ENCODE measurements around the gene RP2. TPM values are rescaled to one million over a fixed set of nuclear protein-coding genes. Genes with fewer than 3 reads are reported as not detected.

RP2 gene
- total RNA-seq, 1 experiment from 2014 or later = 8.9 TPM

DNA sequence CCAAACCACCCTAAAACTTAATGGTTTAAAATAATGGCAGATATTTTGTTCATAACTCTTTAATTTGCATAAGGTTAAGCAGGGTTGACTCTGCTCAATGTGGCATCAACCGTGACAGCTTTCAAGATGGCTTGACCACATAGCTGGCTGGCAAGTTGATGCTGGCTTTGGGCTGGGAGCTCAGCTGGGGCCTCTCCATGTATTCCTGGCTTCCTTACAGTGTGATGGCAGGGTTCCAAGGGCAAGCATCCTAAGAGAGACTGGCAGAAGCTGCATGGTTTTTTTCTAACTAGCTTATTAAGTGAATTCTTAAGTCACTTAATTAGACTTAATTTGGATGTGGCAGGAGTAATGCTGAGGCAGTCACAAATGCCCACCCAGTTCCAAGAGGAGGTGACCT is 4.5 kb downstream of the RP2 start:
- DNase-seq (ENCODE audit: low spot score) = no peak

DNA sequence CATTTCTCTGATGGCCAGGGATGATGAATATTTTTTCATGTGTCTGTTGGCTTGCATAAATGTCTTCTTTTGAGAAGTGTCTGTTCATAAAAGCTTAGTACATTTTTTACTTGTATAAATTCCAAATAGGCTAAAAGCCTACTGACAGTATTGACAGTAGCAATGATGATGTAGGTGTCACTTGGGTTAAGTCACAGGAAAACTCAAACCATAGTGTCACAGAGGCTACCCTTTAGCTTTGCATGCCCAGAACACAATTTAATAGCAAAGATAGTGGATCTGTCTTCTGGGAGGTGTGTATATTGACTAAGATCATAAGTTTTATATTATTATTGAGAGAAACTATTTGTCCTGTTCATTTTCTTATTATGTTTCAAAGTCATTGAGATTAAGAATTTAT is 8.1 kb downstream of the RP2 start:
- DNase-seq (ENCODE audit: low spot score) = no peak

DNA sequence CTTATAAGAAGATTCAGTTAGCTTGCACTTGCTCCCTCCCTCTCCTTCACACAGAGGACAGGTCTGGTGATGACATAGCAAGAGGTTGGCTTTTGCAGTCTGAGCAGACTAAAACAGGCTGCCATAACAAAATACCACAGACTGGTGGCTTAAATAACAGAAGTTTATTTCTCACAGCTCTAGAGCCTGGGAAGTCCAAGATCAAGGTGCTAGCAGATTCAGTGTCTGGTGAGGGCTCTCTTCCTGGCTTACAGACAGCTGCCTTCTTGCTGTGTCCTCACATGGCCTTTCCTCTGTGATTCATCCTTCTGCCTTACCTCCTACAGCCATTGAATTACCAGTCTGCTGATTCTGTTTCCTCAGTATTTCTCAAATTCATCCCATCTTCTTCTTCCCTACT is 13.1 kb downstream of the RP2 start:
- DNase-seq (ENCODE audit: low spot score) = no peak

DNA sequence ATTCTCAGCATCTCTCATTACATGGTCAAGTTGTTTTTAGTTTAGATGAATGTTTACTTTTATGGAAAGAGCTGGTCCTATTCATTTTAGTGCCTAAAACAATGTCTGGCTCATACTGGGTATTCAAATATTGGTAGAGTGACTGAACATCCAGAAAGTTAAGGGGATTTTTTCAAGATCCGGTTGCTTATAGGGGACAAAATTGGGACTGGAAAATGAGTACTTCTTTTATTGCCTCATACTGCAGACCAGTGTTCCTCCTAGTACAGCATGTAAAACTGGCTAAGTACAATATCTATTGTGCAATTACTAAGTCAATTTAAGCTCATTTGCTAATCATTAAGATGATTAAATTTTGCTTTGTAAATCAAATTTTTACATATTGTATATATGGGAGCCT is 13.9 kb downstream of the RP2 start:
- DNase-seq (ENCODE audit: low spot score) = no peak

DNA sequence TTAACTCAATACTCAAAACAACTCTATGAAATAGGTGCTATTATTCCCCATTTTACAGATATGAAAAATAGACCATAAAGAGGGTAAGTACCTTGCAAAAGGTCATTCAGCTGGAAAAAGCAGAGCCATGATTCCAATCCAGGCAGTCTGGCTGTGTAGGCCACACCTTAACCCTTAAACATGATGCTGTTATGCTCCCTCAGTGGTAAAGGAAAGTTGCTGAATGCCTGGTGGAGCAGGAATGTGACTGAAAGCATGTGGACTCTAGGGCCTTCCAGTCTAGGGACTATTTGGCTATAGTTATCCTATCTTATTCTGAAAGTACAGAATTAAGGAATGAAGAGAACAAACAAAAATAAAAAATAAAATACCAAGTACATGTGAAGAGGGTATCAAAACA is 19.6 kb downstream of the RP2 start:
- no peak for DNase-seq (ENCODE audit: low spot score)

DNA sequence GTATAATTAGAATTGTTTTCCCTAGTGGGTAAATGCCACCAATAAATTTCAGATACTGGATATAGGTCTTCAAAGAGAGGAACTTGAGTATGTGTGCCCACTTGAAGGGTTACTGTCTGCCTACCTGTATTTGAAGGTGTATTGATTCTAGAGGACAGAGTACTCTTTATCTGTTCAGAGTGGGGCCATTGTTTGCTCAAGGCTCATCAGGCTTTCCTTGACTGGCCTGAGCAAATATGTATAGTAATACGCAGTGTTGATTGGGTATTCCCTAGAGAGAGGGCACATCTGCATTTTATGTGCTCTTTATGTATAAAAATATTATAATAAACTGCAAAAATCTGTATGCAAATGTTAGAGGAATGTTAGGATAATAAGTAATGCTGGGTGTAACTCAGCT is 23.7 kb downstream of the RP2 start:
- DNase-seq (ENCODE audit: low spot score) = no peak

DNA sequence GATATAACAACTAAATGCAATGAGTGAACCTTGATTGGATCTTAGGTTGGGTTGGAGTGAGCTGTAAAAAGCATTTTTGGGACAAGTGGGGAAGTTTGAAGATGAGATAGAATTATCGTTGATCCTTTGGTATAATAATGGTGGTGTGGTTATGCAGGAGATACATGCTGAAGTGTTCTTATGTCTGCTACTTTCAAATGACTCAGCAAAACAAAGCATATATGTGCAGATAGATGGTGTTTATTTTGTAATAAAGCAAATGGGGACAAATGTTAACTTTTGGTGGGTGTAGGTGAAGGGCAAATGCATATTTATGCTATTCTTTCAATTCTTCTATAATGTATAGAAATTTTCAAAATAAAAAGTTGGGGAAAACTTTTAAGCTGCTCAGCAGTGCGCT is 26.2 kb downstream of the RP2 start:
- DNase-seq (ENCODE audit: low spot score) = no peak

DNA sequence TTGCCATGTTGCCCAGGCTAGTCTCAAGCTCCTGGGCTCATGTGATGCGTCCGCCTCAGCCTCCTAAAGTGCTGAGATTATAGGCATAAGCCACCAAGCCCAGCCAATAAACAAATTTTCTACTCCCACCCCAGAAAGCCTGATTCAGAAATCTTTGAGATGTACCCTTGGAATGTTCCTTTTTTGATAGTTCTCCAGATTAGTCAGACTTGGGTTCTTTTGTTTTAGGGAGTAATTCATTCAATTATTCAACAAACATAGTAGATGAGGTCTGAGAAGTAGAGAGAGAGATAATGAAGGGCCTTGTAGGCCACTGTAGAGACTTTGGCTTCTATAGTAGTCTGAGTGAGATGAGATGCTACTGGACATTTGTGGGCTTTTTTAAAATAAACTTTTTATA is 27.8 kb downstream of the RP2 start:
- no peak for DNase-seq (ENCODE audit: low spot score)

DNA sequence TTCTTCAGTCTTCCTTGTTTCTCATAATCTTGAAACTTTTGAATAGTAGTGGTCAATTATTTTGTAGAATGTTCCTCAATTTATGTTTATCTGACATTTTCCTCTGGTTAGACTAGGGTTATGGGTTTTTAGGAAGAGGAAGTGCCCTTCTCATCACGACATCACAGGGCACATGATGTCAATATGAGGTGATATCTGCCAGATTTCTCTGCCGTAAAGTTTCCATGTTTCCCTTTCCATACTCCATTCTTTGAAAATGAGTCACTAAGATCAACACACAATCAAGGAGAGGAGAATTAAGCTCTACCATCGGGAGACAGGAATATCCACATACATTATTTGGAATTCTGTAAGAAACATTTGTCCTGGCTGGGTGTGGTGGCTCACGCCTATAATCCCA is 28.4 kb downstream of the RP2 start:
- peak; percentile 8 for DNase-seq (ENCODE audit: low spot score)

DNA sequence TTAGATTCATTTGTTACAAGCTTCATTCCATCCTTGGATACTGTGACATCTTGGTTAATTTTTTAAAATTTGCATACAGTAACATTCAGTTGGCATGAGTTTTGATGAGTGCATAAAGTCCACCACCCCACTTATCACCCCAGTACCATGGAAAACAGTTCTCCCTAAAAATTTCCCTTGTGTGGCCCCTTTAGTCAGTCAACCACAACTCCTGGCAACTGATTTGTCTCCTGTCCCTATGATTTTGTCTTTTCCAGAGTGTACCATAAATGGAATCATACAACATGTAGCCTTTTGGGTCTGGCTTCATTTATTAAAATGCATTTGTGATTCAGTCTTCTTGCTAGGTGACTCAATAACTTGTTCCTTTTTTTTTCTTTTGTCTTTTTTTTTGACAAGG is 29.9 kb downstream of the RP2 start:
- no peak for DNase-seq (ENCODE audit: low spot score)

DNA sequence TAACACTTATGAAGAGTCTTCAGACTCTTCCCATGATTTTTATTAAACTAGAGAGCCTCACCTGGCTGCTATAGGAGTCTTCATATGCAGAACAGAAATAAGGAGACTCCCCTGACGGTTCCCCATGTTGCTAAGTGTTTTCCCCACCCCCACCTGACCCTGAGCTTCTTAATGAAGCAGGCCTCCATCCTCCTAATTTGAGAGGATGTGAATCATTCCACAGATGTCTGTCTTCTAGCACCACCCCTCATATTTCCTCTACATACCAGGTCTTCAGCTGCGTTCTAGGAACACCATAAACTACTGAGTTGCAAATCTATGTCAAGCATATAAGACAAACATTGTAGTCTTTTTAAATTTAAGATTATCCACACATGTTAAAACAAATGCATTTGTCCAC is 36.9 kb downstream of the RP2 start:
- no peak for DNase-seq (ENCODE audit: low spot score)

DNA sequence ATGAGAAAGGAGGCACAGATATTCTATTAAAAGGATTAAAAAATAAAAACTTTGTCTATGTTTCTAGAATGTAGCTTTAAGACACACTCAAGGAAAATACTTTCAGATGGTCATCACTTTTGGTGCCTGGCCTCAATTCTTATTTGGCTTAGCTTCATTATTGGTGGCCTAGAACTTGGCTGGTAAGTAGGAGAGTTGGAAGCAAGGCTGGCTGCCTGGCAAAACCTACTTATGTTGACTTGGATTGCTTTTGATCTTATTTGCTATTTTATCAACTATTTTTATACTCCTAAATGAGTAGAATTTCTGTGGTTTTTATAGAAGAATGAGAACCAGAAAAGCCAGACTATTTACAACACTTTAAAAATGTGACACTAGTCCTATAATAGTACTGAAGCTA is 40.1 kb downstream of the RP2 start:
- no peak for DNase-seq (ENCODE audit: low spot score)

DNA sequence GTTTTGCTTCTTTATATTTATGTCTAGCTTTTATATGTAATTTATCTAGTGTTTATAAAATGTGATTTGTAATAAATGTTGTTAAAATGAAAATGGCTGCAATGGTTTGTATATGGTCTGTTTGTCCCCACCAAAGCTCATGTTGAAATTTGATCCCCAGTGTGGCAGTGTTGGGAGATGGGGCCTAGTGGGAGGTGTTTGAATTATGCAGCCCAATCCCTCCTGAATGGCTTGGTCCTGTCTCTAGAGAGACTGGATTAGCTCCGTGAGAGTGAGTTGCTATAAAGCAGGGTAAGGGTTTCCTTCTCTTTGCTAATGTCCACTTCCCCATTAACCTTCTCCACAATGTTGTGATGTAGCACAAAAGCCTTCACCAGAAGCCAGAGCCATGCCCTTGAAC is 45.4 kb downstream of the RP2 start:
- no peak for DNase-seq (ENCODE audit: low spot score)

DNA sequence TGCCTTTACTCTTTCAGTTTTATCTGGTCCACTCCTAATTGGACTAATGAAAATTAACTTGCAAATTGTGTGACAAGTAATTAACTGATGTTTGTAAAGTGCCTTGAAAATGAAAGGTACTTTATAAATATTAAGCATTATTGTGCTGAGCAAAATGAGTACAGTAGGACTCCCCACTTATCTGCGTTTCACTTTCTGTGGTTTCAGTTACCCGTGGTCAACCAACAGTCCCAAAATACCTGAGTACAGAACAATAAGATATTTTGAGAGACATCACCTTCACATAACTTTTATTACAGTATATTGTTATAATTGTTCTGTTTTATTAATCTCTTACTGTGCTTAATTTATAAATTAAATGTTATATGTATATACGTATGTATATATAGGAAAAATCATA is 48.0 kb downstream of the RP2 start:
- no peak for DNase-seq (ENCODE audit: low spot score)

DNA sequence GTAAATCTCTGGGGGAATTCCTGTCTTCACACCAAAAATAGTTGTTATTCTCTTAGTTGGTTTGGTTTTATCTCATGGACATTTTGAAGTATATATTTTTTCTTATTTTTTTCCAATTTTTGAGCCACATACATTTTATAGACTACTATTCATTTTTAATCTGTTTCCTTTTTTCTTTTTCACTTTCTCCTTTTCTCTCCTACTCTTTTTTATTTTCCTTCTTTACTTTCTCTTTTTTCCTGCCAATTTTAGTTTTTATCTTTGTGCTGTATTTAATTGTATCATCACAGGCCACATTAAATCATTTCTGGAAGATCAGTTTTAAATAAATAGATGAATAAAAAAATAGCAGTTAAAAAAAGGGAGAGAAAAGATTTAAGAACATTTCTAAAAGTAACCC is 61.4 kb downstream of the RP2 start:
- DNase-seq (ENCODE audit: low spot score) = no peak

DNA sequence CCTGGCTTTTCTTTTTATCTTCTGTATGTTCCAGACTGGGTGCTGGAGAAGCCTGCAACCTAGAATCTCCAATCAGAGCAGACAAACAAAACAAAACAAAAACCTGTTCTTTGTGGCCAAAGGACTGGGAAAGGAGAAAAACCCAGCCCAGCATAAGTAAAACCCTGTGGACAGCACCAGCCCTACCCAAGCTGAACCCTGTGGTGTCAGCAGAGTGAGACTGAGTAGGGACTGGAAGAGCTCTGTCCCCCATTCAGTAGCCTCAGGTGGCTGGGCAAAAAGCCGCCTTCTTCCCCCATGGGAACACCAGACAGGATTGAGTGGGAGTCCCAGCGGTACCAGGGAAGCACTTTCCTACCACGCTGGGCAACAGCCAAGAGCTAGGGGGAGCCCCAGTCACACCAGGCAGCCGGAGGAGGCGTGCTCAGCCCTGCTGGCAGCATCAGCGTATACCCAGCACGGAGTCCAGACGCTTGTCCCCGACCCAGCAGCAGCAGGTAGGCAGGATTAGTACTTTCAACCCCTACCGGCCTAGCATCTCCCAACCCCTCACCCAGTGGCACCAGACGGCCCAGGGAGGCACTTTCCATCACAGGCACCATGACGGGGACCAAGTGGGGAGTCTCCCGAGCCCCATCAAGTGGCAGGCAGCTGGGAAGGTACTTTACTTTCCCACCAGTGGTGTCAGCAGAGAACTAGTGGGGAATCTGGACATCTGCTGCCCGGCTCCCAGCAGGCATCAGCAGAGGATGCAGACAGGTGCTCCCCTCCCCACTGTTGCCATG is 66.8 kb downstream of the RP2 start:
- peak; percentile 91 for DNase-seq (ENCODE audit: low spot score)

DNA sequence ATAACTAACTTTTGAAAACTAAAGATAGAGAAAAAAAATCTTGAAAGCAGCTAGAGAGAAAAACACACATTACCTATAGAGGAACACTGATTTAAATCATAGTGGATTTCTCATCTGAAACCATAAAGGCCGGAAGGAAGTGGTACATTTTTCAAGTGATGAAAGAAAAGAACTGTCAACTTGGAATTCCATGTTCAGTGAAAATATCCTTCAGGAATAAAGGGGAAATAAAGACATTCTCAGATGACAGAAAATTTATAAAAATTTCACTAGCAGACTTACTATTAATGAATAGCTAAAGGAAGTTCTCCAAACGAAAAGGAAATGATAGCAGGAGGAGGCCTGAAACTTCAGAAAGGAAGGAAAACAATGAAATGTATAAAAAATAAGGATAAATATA is 67.8 kb downstream of the RP2 start:
- no peak for DNase-seq (ENCODE audit: low spot score)

DNA sequence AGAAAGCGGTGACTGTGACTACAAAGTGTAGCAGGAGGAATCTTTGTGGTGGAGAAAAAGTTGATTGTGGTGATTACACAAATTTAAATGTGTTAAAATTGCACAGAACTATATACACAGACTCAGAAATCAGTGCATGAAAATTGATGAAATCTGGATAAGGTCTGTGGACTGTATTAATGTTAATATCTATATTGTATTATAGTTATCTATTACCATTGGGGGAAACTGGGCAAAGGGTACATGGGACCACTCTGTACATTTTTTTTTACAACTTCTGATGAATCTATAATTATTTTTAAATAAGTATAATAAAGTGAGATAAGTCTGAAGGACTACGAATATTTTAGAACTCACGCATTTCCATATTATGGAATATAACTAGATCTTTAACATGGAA is 73.6 kb downstream of the RP2 start:
- no peak for DNase-seq (ENCODE audit: low spot score)

DNA sequence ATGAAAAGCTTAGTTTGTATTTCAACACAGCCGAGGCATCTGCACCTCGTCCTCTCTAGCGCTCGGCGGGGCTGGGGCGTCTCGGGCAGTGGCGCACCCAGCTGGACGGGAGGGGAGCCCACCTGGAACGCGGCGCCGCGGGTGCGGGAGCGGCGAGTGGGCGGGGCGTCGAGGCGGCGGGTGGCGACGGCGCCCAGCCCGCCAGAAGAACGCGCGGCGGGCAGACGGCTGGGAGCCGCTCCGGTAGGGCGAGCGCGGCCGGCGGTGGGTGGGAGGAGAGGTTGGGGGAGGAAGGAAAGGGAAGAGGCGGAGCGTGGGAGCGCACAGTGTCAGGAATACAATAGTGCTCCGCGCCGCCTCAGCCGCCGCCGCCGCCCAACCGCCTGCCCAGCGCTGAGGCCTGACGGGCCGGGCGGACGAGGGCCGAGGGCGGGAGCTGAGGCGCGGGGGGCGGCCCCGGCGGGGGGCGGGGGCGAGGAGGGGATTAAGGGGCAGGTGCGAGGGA is 75.3 kb downstream of the RP2 start, which contains the start of gene JADE3:
Gene JADE3, plus strand, starts transcription at position 324 of the 505 bp plus-strand sequence. CDS start 72,474 bp downstream, outside the sequence.
- DNase-seq (ENCODE audit: low spot score) = peak; percentile 78

DNA sequence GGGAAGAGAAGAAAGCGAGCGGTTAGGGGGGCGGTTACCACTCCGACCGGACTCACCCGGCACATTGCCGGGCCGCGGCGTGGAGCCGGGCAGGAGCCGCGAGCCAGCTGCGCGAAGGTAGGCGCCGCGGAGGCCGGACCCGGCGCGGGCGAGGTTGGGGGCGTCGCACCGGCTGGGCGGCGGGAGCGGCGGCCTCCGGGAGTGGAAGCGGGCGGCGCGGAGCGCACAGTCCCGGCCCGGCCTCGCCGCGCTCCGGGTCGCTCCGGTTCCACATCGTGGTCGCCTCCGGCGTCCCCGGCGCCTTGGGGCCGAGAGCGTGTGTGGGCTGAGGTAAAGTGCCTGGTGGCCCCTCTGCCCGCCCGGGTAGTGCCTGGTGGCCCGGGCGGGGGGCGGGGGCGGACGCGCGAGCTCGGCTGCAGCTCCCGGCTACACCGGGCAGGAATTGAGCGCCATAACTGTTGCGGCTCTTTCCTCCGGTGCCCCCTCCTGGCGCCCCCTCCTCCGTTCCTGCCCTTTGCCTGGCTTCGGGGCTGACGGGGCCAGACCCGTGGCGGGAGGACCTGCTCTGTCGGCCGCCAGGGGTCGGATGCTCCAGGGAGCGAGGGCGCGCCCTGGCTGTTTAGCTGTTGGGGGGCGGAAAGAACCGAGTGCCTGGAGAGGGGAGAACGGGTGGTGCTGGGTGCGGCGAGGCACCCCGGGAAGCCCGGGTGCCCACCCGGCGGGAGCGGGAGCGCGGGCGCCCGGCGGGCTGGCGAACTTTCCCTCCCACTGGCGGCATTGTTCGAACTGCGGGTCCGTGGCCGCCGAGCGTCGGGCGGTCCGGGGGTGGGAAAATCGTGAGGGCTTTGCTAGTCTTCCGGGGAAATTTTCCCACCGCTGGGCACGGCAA is 76.0 kb downstream of the RP2 start:
- peak; percentile 57 for DNase-seq (ENCODE audit: low spot score)

DNA sequence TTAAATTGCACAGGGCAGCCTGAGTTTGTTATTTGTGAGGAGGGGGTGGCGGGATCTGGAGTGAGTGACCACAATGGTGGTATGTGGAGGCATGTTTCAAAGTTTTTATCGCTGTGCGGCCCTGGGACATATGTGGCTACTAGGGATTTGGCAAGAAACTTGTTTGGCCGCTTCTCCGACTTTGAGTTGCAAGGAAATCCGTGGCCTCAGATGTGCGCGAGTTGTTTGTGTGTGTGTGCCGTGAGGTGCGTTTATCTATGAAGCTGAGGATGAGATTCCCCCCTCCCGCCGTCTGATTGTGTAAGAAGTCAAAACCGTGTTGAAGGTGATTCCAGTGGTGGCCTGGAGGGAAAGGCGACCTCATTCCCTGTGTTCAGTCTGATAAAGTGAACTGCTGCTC is 76.8 kb downstream of the RP2 start:
- peak; percentile 49 for DNase-seq (ENCODE audit: low spot score)

DNA sequence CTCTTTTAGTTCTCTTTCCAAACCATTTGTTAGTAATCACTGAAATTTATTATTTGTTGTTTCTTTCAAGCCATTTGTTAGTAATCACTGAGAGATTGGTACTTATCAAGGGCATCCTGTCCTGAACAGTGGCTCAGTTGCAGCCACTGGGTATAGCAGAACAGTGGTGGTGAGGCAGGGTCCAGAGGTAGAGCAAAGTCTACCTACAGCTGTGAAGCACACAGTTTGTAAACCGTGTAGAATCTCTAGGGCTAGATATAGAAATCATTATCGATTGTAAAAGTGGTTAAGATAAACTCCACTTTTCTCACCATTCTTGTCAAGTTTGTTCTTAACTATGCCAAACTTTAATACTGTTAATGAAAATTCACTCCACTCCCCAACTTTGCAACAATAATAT is 79.4 kb downstream of the RP2 start:
- DNase-seq (ENCODE audit: low spot score) = no peak

DNA sequence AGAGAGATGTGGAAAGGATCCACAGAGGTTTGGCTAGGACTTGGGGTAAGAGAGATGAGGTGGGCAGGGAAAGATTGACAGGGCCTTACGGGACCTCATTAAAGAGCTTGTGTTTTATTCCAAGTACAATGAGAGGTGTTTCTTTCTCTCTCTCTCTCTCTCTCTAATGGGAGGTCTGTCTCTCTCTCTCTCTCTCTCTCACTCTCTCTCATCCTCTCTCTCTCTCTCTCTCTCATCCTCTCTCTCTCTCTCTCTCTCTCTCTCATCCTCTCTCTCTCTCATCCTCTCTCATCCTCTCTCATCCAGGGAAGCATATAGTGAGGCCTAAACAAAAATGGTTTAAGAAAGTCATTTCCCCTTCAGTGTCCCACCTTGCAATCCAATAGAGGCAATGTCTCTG is 80.8 kb downstream of the RP2 start:
- no peak for DNase-seq (ENCODE audit: low spot score)
